ENCODE results near the gene ELFN2. TPM values are rescaled to one million over a fixed set of nuclear protein-coding genes. Genes with fewer than 3 reads are reported as not detected.
"Not testable (repeated sequence)": the region's sequence is repeated elsewhere in the genome, so short reads cannot be mapped to it uniquely, and the experiment has no call there.

Gene ELFN2
- total and polyA plus RNA-seq, 12 donors = 0.04 to 3.3 (median 0.32) TPM; not detected in 2

GRCh38 chr22:37331856-37332536 lies 95.3 kb downstream of the ELFN2 start:
- Histone ChIP-seq H3K27ac (no peak overlapping the region), H3K36me3 (replicated peaks in 1 of 2) (no peaks in the 10 kb centered on the region), H3K4me3 (no peak overlapping the region), H3K9me3 (replicated peaks in 1 of 3) (no peaks in the 10 kb centered on the region), H3K27me3 (peaks cover 52% of the 10 kb centered on the region), H3K4me1 (replicated peaks in 1 of 2) (no peaks in the 10 kb centered on the region)
- TF ChIP-seq POLR2A (IDR thresholded peaks at IDR 0.05) = no peak
- TF ChIP-seq CTCF (IDR thresholded peaks at IDR 0.05) = no peak
- no peak for DNase-seq
- WGBS, 4 donors = 51 to 66% (median 57%) methylated on average over 8 to 9 of the region's 9 CpGs
- intact Hi-C loops (cut with DNase I) = no loop called here

- no peak for TF ChIP-seq CTCF (IDR thresholded peaks at IDR 0.05)
- no peak for TF ChIP-seq POLR2A (IDR thresholded peaks at IDR 0.05)
- intact Hi-C loops (cut with DNase I) = no loop called here
- H3K4me3 ChIP-seq = no peak overlapping the region
- no peak overlapping the region for H3K27ac ChIP-seq
- no peaks in the 10 kb centered on the region for H3K4me1 ChIP-seq (replicated peaks in 1 of 2)
- peaks cover 59% of the 10 kb centered on the region for H3K27me3 ChIP-seq
- WGBS, 4 donors = 38 to 48% (median 46%) methylated on average over 6 to 7 of the region's 7 CpGs
- DNase-seq = peak in 2 of 7 donors; percentile 40 to 56
- no peaks in the 10 kb centered on the region for H3K9me3 ChIP-seq (replicated peaks in 1 of 3)
- no peaks in the 10 kb centered on the region for H3K36me3 ChIP-seq (replicated peaks in 1 of 2)
Observed at GRCh38 chr22:37331034-37331428, 96.2 kb downstream of the ELFN2 start.

- H3K4me1 ChIP-seq (replicated peaks in 1 of 2) = no peaks in the 10 kb centered on the region
- WGBS, 4 donors = 50 to 82% (median 57%) methylated on average over 3 to 9 of the region's 9 CpGs
- no peaks in the 10 kb centered on the region for H3K36me3 ChIP-seq (replicated peaks in 1 of 2)
- H3K27ac ChIP-seq = no peak overlapping the region
- TF ChIP-seq POLR2A (IDR thresholded peaks at IDR 0.05) = no peak
- no peak for TF ChIP-seq CTCF (IDR thresholded peaks at IDR 0.05)
- DNase-seq = peak in 4 of 7 donors; percentile 72 to 88 (median 76)
- H3K27me3 ChIP-seq = peaks cover 62% of the 10 kb centered on the region
- no peaks in the 10 kb centered on the region for H3K9me3 ChIP-seq (replicated peaks in 1 of 3)
- H3K4me3 ChIP-seq = no peak overlapping the region
- intact Hi-C loops (cut with DNase I) = no loop called here
Observed at GRCh38 chr22:37330200-37331033, 96.9 kb downstream of the ELFN2 start.

GRCh38 chr22:37329238-37330140 lies 97.8 kb downstream of the ELFN2 start:
- Histone ChIP-seq H3K4me3 (no peak overlapping the region), H3K9me3 (replicated peaks in 1 of 3) (no peaks in the 10 kb centered on the region), H3K36me3 (replicated peaks in 1 of 2) (no peaks in the 10 kb centered on the region), H3K27me3 (peaks cover 62% of the 10 kb centered on the region), H3K27ac (no peak overlapping the region), H3K4me1 (replicated peaks in 1 of 2) (no peaks in the 10 kb centered on the region)
- no peak for DNase-seq
- intact Hi-C loops (cut with DNase I) = no loop called here
- TF ChIP-seq POLR2A (IDR thresholded peaks at IDR 0.05) (no peak), CTCF (IDR thresholded peaks at IDR 0.05) (no peak)
- WGBS, 4 donors = 68 to 76% (median 74%) methylated on average over 11 to 14 of the region's 14 CpGs

- H3K36me3 ChIP-seq (replicated peaks in 1 of 2); H3K4me1 ChIP-seq (replicated peaks in 1 of 2); H3K9me3 ChIP-seq (replicated peaks in 1 of 3); H3K27ac ChIP-seq; H3K4me3 ChIP-seq; DNase-seq; intact Hi-C loops (cut with DNase I): not testable (repeated sequence)
- peaks cover 60% of the 10 kb centered on the region for H3K27me3 ChIP-seq
- WGBS, 4 donors = 26 to 44% (median 34%) methylated on average over 3 to 6 of the region's 6 CpGs
Observed at GRCh38 chr22:37328538-37329237, 98.6 kb downstream of the ELFN2 start.
